ENCODE measurements around the gene IL23R.
"Not testable (repeated sequence)": the region's sequence is repeated elsewhere in the genome, so short reads cannot be mapped to it uniquely, and the experiment has no call there.

The IL23R gene

GRCh38 chr1:67188137-67188536 is 21.9 kb downstream of the IL23R start:
- no peak overlapping the region for H3K4me3 ChIP-seq (ENCODE audit: low read length)
- no peaks in the 10 kb centered on the region for H3K27me3 ChIP-seq (ENCODE audit: control insufficient read depth, insufficient read depth, low read length)
- H3K4me1 ChIP-seq (ENCODE audit: control insufficient read depth, insufficient read depth, low read length), result no peaks in the 10 kb centered on the region
- no peak overlapping the region for H3K27ac ChIP-seq (ENCODE audit: low read depth, low read length)
- H3K9ac ChIP-seq (ENCODE audit: low read length), result no peak overlapping the region
- no peaks in the 10 kb centered on the region for H3K36me3 ChIP-seq (ENCODE audit: control insufficient read depth, insufficient read depth, low read length)

GRCh38 chr1:67189953-67190352 is 23.7 kb downstream of the IL23R start:
- Histone ChIP-seq H3K36me3 (ENCODE audit: control insufficient read depth, insufficient read depth, low read length) (no peaks in the 10 kb centered on the region), H3K27me3 (ENCODE audit: control insufficient read depth, insufficient read depth, low read length) (no peaks in the 10 kb centered on the region), H3K4me1 (ENCODE audit: control insufficient read depth, insufficient read depth, low read length) (no peaks in the 10 kb centered on the region), H3K9ac (ENCODE audit: low read length) (no peak overlapping the region), H3K27ac (ENCODE audit: low read depth, low read length) (no peak overlapping the region), H3K4me3 (ENCODE audit: low read length) (no peak overlapping the region)

- no peaks in the 10 kb centered on the region for H3K36me3 ChIP-seq (ENCODE audit: control insufficient read depth, insufficient read depth, low read length)
- no peak overlapping the region for H3K27ac ChIP-seq (ENCODE audit: low read depth, low read length)
- no peaks in the 10 kb centered on the region for H3K4me1 ChIP-seq (ENCODE audit: control insufficient read depth, insufficient read depth, low read length)
- H3K27me3 ChIP-seq (ENCODE audit: control insufficient read depth, insufficient read depth, low read length), result no peaks in the 10 kb centered on the region
- H3K9ac ChIP-seq (ENCODE audit: low read length), result no peak overlapping the region
- no peak overlapping the region for H3K4me3 ChIP-seq (ENCODE audit: low read length)
Measured at GRCh38 chr1:67190410-67190809, 24.2 kb downstream of the IL23R start.

- H3K27me3 ChIP-seq (ENCODE audit: control insufficient read depth, insufficient read depth, low read length), result no peaks in the 10 kb centered on the region
- H3K4me1 ChIP-seq (ENCODE audit: control insufficient read depth, insufficient read depth, low read length), result no peaks in the 10 kb centered on the region
- H3K36me3 ChIP-seq (ENCODE audit: control insufficient read depth, insufficient read depth, low read length), result no peaks in the 10 kb centered on the region
- no peak overlapping the region for H3K9ac ChIP-seq (ENCODE audit: low read length)
- H3K4me3 ChIP-seq (ENCODE audit: low read length), result no peak overlapping the region
- no peak overlapping the region for H3K27ac ChIP-seq (ENCODE audit: low read depth, low read length)
Measured at GRCh38 chr1:67190942-67191341, 24.7 kb downstream of the IL23R start.

- no peaks in the 10 kb centered on the region for H3K4me1 ChIP-seq (ENCODE audit: control insufficient read depth, insufficient read depth, low read length)
- no peak overlapping the region for H3K27ac ChIP-seq (ENCODE audit: low read depth, low read length)
- no peaks in the 10 kb centered on the region for H3K27me3 ChIP-seq (ENCODE audit: control insufficient read depth, insufficient read depth, low read length)
- no peak overlapping the region for H3K4me3 ChIP-seq (ENCODE audit: low read length)
- no peaks in the 10 kb centered on the region for H3K36me3 ChIP-seq (ENCODE audit: control insufficient read depth, insufficient read depth, low read length)
- H3K9ac ChIP-seq (ENCODE audit: low read length), result no peak overlapping the region
Measured at GRCh38 chr1:67191668-67192520, 25.6 kb downstream of the IL23R start.

- H3K9ac ChIP-seq (ENCODE audit: low read length), result no peak overlapping the region
- H3K36me3 ChIP-seq (ENCODE audit: control insufficient read depth, insufficient read depth, low read length), result no peaks in the 10 kb centered on the region
- H3K4me3 ChIP-seq (ENCODE audit: low read length), result no peak overlapping the region
- no peaks in the 10 kb centered on the region for H3K27me3 ChIP-seq (ENCODE audit: control insufficient read depth, insufficient read depth, low read length)
- no peak overlapping the region for H3K27ac ChIP-seq (ENCODE audit: low read depth, low read length)
- H3K4me1 ChIP-seq (ENCODE audit: control insufficient read depth, insufficient read depth, low read length), result no peaks in the 10 kb centered on the region
Measured at GRCh38 chr1:67192902-67193301, 26.6 kb downstream of the IL23R start.

- Histone ChIP-seq H3K27ac (ENCODE audit: low read depth, low read length) (no peak overlapping the region), H3K4me3 (ENCODE audit: low read length) (no peak overlapping the region), H3K36me3 (ENCODE audit: control insufficient read depth, insufficient read depth, low read length) (no peaks in the 10 kb centered on the region), H3K9ac (ENCODE audit: low read length) (no peak overlapping the region), H3K4me1 (ENCODE audit: control insufficient read depth, insufficient read depth, low read length) (no peaks in the 10 kb centered on the region), H3K27me3 (ENCODE audit: control insufficient read depth, insufficient read depth, low read length) (no peaks in the 10 kb centered on the region)
Measured at GRCh38 chr1:67193704-67194103, 27.4 kb downstream of the IL23R start.

GRCh38 chr1:67194209-67194863 is 28.1 kb downstream of the IL23R start:
- Histone ChIP-seq H3K4me1 (ENCODE audit: control insufficient read depth, insufficient read depth, low read length) (no peaks in the 10 kb centered on the region), H3K36me3 (ENCODE audit: control insufficient read depth, insufficient read depth, low read length) (no peaks in the 10 kb centered on the region), H3K27me3 (ENCODE audit: control insufficient read depth, insufficient read depth, low read length) (no peaks in the 10 kb centered on the region), H3K9ac (ENCODE audit: low read length) (no peak overlapping the region), H3K27ac (ENCODE audit: low read depth, low read length) (no peak overlapping the region), H3K4me3 (ENCODE audit: low read length) (no peak overlapping the region)

- H3K9ac ChIP-seq (ENCODE audit: low read length), result no peak overlapping the region
- no peaks in the 10 kb centered on the region for H3K27me3 ChIP-seq (ENCODE audit: control insufficient read depth, insufficient read depth, low read length)
- no peak overlapping the region for H3K27ac ChIP-seq (ENCODE audit: low read depth, low read length)
- no peak overlapping the region for H3K4me3 ChIP-seq (ENCODE audit: low read length)
- no peaks in the 10 kb centered on the region for H3K36me3 ChIP-seq (ENCODE audit: control insufficient read depth, insufficient read depth, low read length)
- no peaks in the 10 kb centered on the region for H3K4me1 ChIP-seq (ENCODE audit: control insufficient read depth, insufficient read depth, low read length)
Measured at GRCh38 chr1:67200755-67201154, 34.5 kb downstream of the IL23R start.

GRCh38 chr1:67201891-67202290 is 35.6 kb downstream of the IL23R start:
- H3K4me1 ChIP-seq (ENCODE audit: control insufficient read depth, insufficient read depth, low read length), result no peaks in the 10 kb centered on the region
- H3K36me3 ChIP-seq (ENCODE audit: control insufficient read depth, insufficient read depth, low read length), result no peaks in the 10 kb centered on the region
- H3K4me3 ChIP-seq (ENCODE audit: low read length), result no peak overlapping the region
- no peak overlapping the region for H3K9ac ChIP-seq (ENCODE audit: low read length)
- H3K27ac ChIP-seq (ENCODE audit: low read depth, low read length), result no peak overlapping the region
- no peaks in the 10 kb centered on the region for H3K27me3 ChIP-seq (ENCODE audit: control insufficient read depth, insufficient read depth, low read length)

- Histone ChIP-seq H3K9ac (ENCODE audit: low read length) (no peak overlapping the region), H3K36me3 (ENCODE audit: control insufficient read depth, insufficient read depth, low read length) (no peaks in the 10 kb centered on the region), H3K4me1 (ENCODE audit: control insufficient read depth, insufficient read depth, low read length) (no peaks in the 10 kb centered on the region), H3K27me3 (ENCODE audit: control insufficient read depth, insufficient read depth, low read length) (no peaks in the 10 kb centered on the region), H3K4me3 (ENCODE audit: low read length) (no peak overlapping the region), H3K27ac (ENCODE audit: low read depth, low read length) (no peak overlapping the region)
Measured at GRCh38 chr1:67204298-67204980, 38.2 kb downstream of the IL23R start.

- H3K27ac ChIP-seq (ENCODE audit: low read depth, low read length); H3K4me3 ChIP-seq (ENCODE audit: low read length); H3K27me3 ChIP-seq (ENCODE audit: control insufficient read depth, insufficient read depth, low read length); H3K9ac ChIP-seq (ENCODE audit: low read length); H3K36me3 ChIP-seq (ENCODE audit: control insufficient read depth, insufficient read depth, low read length); H3K4me1 ChIP-seq (ENCODE audit: control insufficient read depth, insufficient read depth, low read length): not testable (repeated sequence)
Measured at GRCh38 chr1:67207398-67207797, 41.1 kb downstream of the IL23R start.

All from rectal smooth muscle tissue (tissue), 1 donor.